DOHH2 (cell line): ENCODE results near the gene FEM1C.

ENCODE experiments used
- H3F3A ChIP-seq: fragments of 200-600 bp; sonication (generic), shearing (Covaris generic); 2 replicates; pipeline ENCODE4 v1.6.0; 2016; ENCODE audit warnings: antibody characterized with exemption, mild to moderate bottlenecking; ENCODE audit not compliant: control insufficient read depth, insufficient read depth
- H3K27ac ChIP-seq: fragments of 200-600 bp; sonication (generic); 2 replicates; pipeline ENCODE4 v1.5.1; 2014; ENCODE audit warnings: low read depth, mild to moderate bottlenecking, low read length, moderate library complexity
- H3K27me3 ChIP-seq: fragments of 200-600 bp; sonication (generic); 2 replicates; pipeline ENCODE4 v1.6.1; 2014; ENCODE audit warnings: mild to moderate bottlenecking, low read length, mixed read lengths; ENCODE audit not compliant: control insufficient read depth
- H3K36me3 ChIP-seq: fragments of 200-600 bp; sonication (generic); 2 replicates; pipeline ENCODE4 v1.6.1; 2014; ENCODE audit warnings: mild to moderate bottlenecking, low read length, moderate library complexity, mixed read lengths; ENCODE audit not compliant: control insufficient read depth
- H3K4me1 ChIP-seq: fragments of 200-600 bp; sonication (generic); 2 replicates; pipeline ENCODE4 v1.6.1; 2014; ENCODE audit warnings: mild to moderate bottlenecking, low read length, mixed read lengths; ENCODE audit not compliant: control insufficient read depth
- H3K4me2 ChIP-seq: fragments of 200-600 bp; sonication (generic); 2 replicates; pipeline ENCODE4 v1.6.0; 2014; ENCODE audit warnings: mild to moderate bottlenecking, low read length, moderate library complexity
- H3K4me3 ChIP-seq: fragments of 200-600 bp; sonication (generic); 2 replicates; pipeline ENCODE4 v1.5.1; 2014; ENCODE audit warnings: mild to moderate bottlenecking, low read length, mixed read lengths
- H3K79me2 ChIP-seq: fragments of 200-600 bp; sonication (generic); 2 replicates; pipeline ENCODE4 v1.6.1; 2014; ENCODE audit warnings: mild to moderate bottlenecking, low read length, mixed read lengths; ENCODE audit not compliant: control insufficient read depth
- H3K9me2 ChIP-seq: fragments of 200-600 bp; sonication (generic); replicated peaks from 2 replicates; pipeline ENCODE4 v1.6.1; 2014; ENCODE audit warnings: mild to moderate bottlenecking, low read length, mixed read lengths; ENCODE audit not compliant: control insufficient read depth
- H3K9me3 ChIP-seq: fragments of 200-600 bp; sonication (generic); 2 replicates; pipeline ENCODE4 v1.6.1; 2014; ENCODE audit warnings: antibody characterized with exemption, low read length, mixed read lengths; ENCODE audit not compliant: control insufficient read depth, insufficient read depth
- H4K20me1 ChIP-seq: fragments of 200-600 bp; sonication (generic); 2 replicates; pipeline ENCODE4 v1.6.0; 2014; ENCODE audit warnings: low read depth, mild to moderate bottlenecking, antibody characterized with exemption, low read length, moderate library complexity; ENCODE audit not compliant: control insufficient read depth, insufficient read depth
- EZH2phosphoT487 ChIP-seq: fragments of 200-600 bp; sonication (generic); IDR thresholded peaks from 2 replicates; pipeline ENCODE4 v1.6.1; 2017; ENCODE audit warnings: borderline replicate concordance, mild to moderate bottlenecking, antibody characterized with exemption, low read length, moderate library complexity, mixed read lengths
- TF ChIP-seq, protein P1 (sequence below): fragments of 200-600 bp; sonication (generic); IDR thresholded peaks from one replicate; pipeline ENCODE4 v1.5.1; 2014; ENCODE audit warnings: antibody characterized with exemption, mild to moderate bottlenecking, low read depth, low read length; ENCODE audit not compliant: poor library complexity, severe bottlenecking

Gene FEM1C

DNA sequence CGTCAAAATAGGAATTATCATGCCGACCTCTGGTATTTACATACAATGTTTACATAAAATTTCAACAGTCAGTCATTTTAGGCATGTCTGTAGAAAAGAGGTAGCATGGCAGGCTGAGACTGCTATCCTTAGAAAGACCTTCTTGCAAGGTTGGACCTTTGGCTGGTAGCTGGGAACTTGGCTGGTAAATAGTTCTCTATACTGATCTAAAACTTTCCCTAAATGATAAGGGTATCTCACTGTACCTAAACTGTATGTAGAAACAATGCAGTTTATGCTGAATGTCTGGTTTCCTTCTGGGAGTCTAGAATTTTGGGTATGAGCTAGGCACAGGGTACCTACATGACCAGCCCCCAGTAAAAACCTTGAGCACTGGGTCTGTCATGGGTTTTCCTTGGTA, 18.0 kb downstream of the FEM1C start:
- H3K9me2 ChIP-seq: no peaks in the 10 kb centered on the region
- H3K27me3 ChIP-seq: no peaks in the 10 kb centered on the region
- no peak overlapping the region for H3K4me3 ChIP-seq
- no peak overlapping the region for H3K27ac ChIP-seq
- H3K4me1 ChIP-seq: no peaks in the 10 kb centered on the region
- TF ChIP-seq, protein P1, sequence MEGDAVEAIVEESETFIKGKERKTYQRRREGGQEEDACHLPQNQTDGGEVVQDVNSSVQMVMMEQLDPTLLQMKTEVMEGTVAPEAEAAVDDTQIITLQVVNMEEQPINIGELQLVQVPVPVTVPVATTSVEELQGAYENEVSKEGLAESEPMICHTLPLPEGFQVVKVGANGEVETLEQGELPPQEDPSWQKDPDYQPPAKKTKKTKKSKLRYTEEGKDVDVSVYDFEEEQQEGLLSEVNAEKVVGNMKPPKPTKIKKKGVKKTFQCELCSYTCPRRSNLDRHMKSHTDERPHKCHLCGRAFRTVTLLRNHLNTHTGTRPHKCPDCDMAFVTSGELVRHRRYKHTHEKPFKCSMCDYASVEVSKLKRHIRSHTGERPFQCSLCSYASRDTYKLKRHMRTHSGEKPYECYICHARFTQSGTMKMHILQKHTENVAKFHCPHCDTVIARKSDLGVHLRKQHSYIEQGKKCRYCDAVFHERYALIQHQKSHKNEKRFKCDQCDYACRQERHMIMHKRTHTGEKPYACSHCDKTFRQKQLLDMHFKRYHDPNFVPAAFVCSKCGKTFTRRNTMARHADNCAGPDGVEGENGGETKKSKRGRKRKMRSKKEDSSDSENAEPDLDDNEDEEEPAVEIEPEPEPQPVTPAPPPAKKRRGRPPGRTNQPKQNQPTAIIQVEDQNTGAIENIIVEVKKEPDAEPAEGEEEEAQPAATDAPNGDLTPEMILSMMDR: no peak
- no peak for TF ChIP-seq EZH2phosphoT487
- H3K79me2 ChIP-seq: peaks cover 68% of the 10 kb centered on the region
- H3K4me2 ChIP-seq: no peak overlapping the region
- H4K20me1 ChIP-seq: 0 out of 2 replicates have a peak, but pooled peaks cover 2% of the 10 kb centered on the region
- no peaks in the 10 kb centered on the region for H3K9me3 ChIP-seq
- peaks cover 54% of the 10 kb centered on the region for H3K36me3 ChIP-seq
- no peaks in the 10 kb centered on the region for H3F3A ChIP-seq

DNA sequence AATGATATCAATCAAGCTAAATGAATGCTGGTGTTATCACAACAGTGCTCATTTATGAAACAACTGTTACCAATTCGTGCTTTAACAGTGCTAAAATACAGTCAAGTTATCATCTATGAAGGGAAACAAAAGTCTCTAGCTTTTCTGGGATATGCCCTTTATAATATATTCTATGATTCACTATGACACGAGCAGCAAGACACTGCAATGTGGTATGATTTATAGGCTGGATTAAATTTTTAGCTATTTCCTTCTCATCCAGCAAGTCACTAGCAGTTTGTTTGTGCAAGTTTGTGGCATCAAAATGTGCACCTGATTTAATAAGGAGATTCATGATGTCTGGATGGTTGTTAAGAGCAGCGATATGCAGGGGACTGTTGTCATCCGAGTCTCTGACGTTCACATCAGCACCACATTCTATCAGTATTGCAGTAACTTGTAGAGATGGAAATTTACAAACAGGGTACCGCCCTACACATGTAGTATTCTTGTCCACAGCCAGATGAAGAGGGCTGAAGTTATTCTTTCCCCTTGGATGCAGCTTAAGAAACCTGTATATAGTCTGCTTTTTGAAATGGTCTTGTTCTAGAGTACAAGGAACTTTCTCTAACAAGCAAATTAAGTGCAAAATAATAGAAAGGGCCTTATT, 20.3 kb downstream of the FEM1C start:
- H3K79me2 ChIP-seq: peaks cover 50% of the 10 kb centered on the region
- H3K36me3 ChIP-seq: peaks cover 56% of the 10 kb centered on the region
- no peak overlapping the region for H3K4me2 ChIP-seq

DNA sequence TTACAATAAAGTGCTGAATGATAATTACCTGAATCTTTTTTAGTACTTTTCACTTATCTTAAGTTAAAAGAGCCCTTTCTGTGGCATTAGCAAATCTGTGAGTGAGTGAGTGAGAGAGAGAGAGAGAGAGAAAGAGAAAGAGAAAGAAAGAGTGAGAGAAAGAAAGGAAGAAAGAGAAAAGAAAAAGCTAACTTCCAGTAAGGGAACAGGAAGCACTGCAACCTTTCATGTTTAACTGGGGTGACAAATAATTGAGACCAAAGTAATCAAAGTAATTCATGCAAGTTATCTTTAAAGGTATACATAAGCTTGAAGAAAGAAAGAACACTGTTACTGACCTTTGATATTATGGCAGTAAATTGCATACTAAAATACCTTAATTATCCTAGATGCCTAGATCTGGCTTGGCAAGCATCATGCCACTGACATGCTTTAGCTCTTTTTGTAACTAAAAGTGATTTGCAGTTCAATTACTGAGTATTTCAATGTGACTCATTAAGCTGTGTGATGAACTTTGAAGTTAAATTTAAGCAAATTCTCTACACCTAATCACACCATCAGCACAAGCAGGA, 21.7 kb downstream of the FEM1C start:
- no peaks in the 10 kb centered on the region for H3K9me2 ChIP-seq
- peaks cover 58% of the 10 kb centered on the region for H3K36me3 ChIP-seq
- H3K4me1 ChIP-seq: no peaks in the 10 kb centered on the region
- H3K4me2 ChIP-seq: no peak overlapping the region
- TF ChIP-seq EZH2phosphoT487: no peak
- TF ChIP-seq, protein P1: no peak
- peaks cover 36% of the 10 kb centered on the region for H3K79me2 ChIP-seq
- H3F3A ChIP-seq: no peaks in the 10 kb centered on the region; the same call in 1 of the 2 replicates
- no peaks in the 10 kb centered on the region for H3K9me3 ChIP-seq
- H3K4me3 ChIP-seq: no peak overlapping the region
- H3K27ac ChIP-seq: no peak overlapping the region
- no peaks in the 10 kb centered on the region for H3K27me3 ChIP-seq
- 0 out of 2 replicates have a peak, but pooled peaks cover 2% of the 10 kb centered on the region for H4K20me1 ChIP-seq

More for the DNA sequence above, 20.3 kb downstream of the FEM1C start:
- H3K4me1 ChIP-seq: no peaks in the 10 kb centered on the region
- no peaks in the 10 kb centered on the region for H3F3A ChIP-seq
- no peak for TF ChIP-seq EZH2phosphoT487
- TF ChIP-seq, protein P1: no peak
- no peak overlapping the region for H3K4me3 ChIP-seq
- no peak overlapping the region for H3K27ac ChIP-seq
- H4K20me1 ChIP-seq: 0 out of 2 replicates have a peak, but pooled peaks cover 2% of the 10 kb centered on the region
- H3K9me2 ChIP-seq: no peaks in the 10 kb centered on the region
- H3K9me3 ChIP-seq: no peaks in the 10 kb centered on the region
- no peaks in the 10 kb centered on the region for H3K27me3 ChIP-seq
